Peyer's patch (tissue), 4 donors: Measurements from ENCODE around the gene A1CF.

ENCODE experiments used
- CTCF ChIP-seq, 6 experiments: fragments of 450-650 bp in 4 of 6; fragments of 200-600 bp in 2 of 6; sonication (generic) in 1 of 6; IDR thresholded peaks; one replicate each; pipeline ENCODE4 v1.5.1; 2017 to 2019; ENCODE audit warnings: antibody characterized with exemption in 6 of 6, mild to moderate bottlenecking in 3 of 6, moderate library complexity in 1 of 6
- POLR2A ChIP-seq, 2 donors: fragments of 450-650 bp; IDR thresholded peaks; one replicate each; pipeline ENCODE4 v1.5.1; 2017; ENCODE audit warnings: antibody characterized with exemption in 2 of 2, mild to moderate bottlenecking in 2 of 2, moderate library complexity in 2 of 2

GRCh38 chr10:50883629-50884028 is 1.8 kb downstream of the A1CF start:
- TF ChIP-seq CTCF (IDR thresholded peaks at IDR 0.05): no peak
- no peak for TF ChIP-seq POLR2A (IDR thresholded peaks at IDR 0.05)
